CD4-positive, alpha-beta T cell (primary cell): ENCODE measurements around the gene CARS2. TPM values are rescaled to one million over a fixed set of nuclear protein-coding genes. Genes with fewer than 3 reads are reported as not detected.
A peak's percentile ranks its signal among the peaks of the same experiment; 100 is the strongest.

ENCODE experiments used
- ATAC-seq: fragments of 200-7000 bp; cut with Tn5 transposase; one replicate; pipeline ENCODE4 v1.10.0; 2022; ENCODE audit warnings: mild to moderate bottlenecking; ENCODE audit not compliant: poor library complexity
- CTCF ChIA-PET: fragments of 350-600 bp; sonication (Branson Sonifier 250); formaldehyde crosslinking; loops from one replicate; lab custom pipeline; 2021; ENCODE audit warnings: antibody characterized with exemption, inconsistent platforms; lab: Charles Lee
- POLR2A ChIA-PET: fragments of 350-600 bp; sonication (Branson Sonifier 250); formaldehyde crosslinking; loops from one replicate; lab custom pipeline; 2021; ENCODE audit warnings: antibody characterized with exemption, inconsistent platforms; lab: Charles Lee
- DNase-seq, 14 experiments: peaks; one replicate each; pipeline ENCODE4 v3.0.0-alpha.2; 2013 to 2020; ENCODE audit warnings: mixed read lengths in 2 of 14
- H3K27ac ChIP-seq, 2 donors: one replicate each; pipeline versions ENCODE4 v1.5.1 to v1.7.0; 2013; ENCODE audit warnings: low read length in 2 of 2, low read depth in 1 of 2, mild to moderate bottlenecking in 1 of 2
- H3K27me3 ChIP-seq, 2 experiments: 1 replicate in 1 of 2; 2 replicates in 1 of 2; pipeline versions ENCODE4 v1.6.1 to v1.7.0; 2013; ENCODE audit warnings: low read length in 2 of 2, control low read depth in 1 of 2, mild to moderate bottlenecking in 1 of 2, moderate library complexity in 1 of 2; ENCODE audit not compliant: insufficient read depth in 2 of 2, control insufficient read depth in 1 of 2
- H3K36me3 ChIP-seq: one replicate; pipeline ENCODE4 v1.6.1; 2013; ENCODE audit warnings: low read length, control low read depth; ENCODE audit not compliant: insufficient read depth
- H3K4me1 ChIP-seq: one replicate; pipeline ENCODE4 v1.6.1; 2013; ENCODE audit warnings: low read length, control low read depth; ENCODE audit not compliant: insufficient read depth
- H3K4me3 ChIP-seq: one replicate; pipeline ENCODE4 v1.5.1; 2013; ENCODE audit warnings: mild to moderate bottlenecking, low read length, moderate library complexity
- H3K9me3 ChIP-seq, 2 experiments: 1 replicate in 1 of 2; 2 replicates in 1 of 2; pipeline versions ENCODE4 v1.6.1 to v1.7.0; 2013; ENCODE audit warnings: low read length in 2 of 2, mild to moderate bottlenecking in 2 of 2, control low read depth in 1 of 2, moderate library complexity in 1 of 2; ENCODE audit not compliant: control insufficient read depth in 1 of 2, insufficient read depth in 1 of 2
- H3K27ac Mint-ChIP-seq: one replicate; pipeline ENCODE4 v1.8.0; 2020; ENCODE audit warnings: mixed read lengths
- H3K27me3 Mint-ChIP-seq: one replicate; pipeline ENCODE4 v1.8.0; 2021; ENCODE audit warnings: mixed read lengths
- H3K36me3 Mint-ChIP-seq: one replicate; pipeline ENCODE4 v1.8.0; 2021; ENCODE audit warnings: low read depth, mixed read lengths
- H3K4me1 Mint-ChIP-seq: one replicate; pipeline ENCODE4 v1.8.0; 2021; ENCODE audit warnings: low read depth, mixed read lengths
- H3K4me3 Mint-ChIP-seq: one replicate; pipeline ENCODE4 v1.8.0; 2020; ENCODE audit warnings: mild to moderate bottlenecking, mixed read lengths
- H3K9me3 Mint-ChIP-seq: one replicate; pipeline ENCODE4 v1.8.0; 2020; ENCODE audit warnings: mixed read lengths
- intact Hi-C, 2 experiments: fragments of 100-400 bp; cut with DNase I in 1 of 2; cut with micrococcal nuclease in 1 of 2; formaldehyde crosslinking; loops; one replicate each; pipeline versions ENCODE4 v1.15.1 to v1.9.0; 2023 to 2025; cut with DNase I, micrococcal nuclease
- total RNA-seq, 174 experiments: library from RNA in 2 of 174; stranded (reverse) in 2 of 174; gene quantifications; one replicate each; pipeline ENCODE4 v1.2.3 and lab custom pipeline; 2021 to 2026
- TF ChIP-seq, protein P1 (sequence below): fragments of 200-600 bp; IDR thresholded peaks from one replicate; pipeline ENCODE4 v1.8.0; 2022; ENCODE audit warnings: antibody characterized with exemption, mild to moderate bottlenecking

Gene CARS2
- total RNA-seq, 2 experiments from 2014 or later, result 50.2 to 56.5 TPM

DNA sequence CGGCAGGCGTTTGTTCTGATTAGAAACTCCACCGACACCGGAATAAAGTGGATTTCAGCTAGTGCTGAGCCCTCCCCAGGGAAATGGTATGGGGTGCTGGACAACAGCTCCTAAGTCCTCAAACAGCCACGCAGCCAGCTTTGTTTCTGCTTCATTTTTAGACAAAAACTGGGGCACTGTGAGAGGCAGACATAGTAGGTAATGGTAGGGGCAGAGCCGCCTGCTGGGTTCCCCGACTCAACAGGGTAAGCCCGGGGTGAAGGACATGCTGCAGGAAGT lies 39.7 kb downstream of the CARS2 start:
- peaks cover 7% of the 10 kb centered on the region for H3K4me1 Mint-ChIP-seq
- no peak overlapping the region for H3K27ac Mint-ChIP-seq
- H3K27ac ChIP-seq, result no peak overlapping the region
- H3K36me3 ChIP-seq, result peaks cover 70% of the 10 kb centered on the region
- CTCF ChIA-PET, result no interaction called here
- DNase-seq (no peak), ATAC-seq (no peak)
- intact Hi-C loops, result no loop called here
- H3K4me3 ChIP-seq, result no peak overlapping the region
- TF ChIP-seq, protein P1, sequence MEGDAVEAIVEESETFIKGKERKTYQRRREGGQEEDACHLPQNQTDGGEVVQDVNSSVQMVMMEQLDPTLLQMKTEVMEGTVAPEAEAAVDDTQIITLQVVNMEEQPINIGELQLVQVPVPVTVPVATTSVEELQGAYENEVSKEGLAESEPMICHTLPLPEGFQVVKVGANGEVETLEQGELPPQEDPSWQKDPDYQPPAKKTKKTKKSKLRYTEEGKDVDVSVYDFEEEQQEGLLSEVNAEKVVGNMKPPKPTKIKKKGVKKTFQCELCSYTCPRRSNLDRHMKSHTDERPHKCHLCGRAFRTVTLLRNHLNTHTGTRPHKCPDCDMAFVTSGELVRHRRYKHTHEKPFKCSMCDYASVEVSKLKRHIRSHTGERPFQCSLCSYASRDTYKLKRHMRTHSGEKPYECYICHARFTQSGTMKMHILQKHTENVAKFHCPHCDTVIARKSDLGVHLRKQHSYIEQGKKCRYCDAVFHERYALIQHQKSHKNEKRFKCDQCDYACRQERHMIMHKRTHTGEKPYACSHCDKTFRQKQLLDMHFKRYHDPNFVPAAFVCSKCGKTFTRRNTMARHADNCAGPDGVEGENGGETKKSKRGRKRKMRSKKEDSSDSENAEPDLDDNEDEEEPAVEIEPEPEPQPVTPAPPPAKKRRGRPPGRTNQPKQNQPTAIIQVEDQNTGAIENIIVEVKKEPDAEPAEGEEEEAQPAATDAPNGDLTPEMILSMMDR, result no peak
- H3K36me3 Mint-ChIP-seq, result peaks cover 88% of the 10 kb centered on the region
- no peaks in the 10 kb centered on the region for H3K27me3 Mint-ChIP-seq
- no peaks in the 10 kb centered on the region for H3K27me3 ChIP-seq
- POLR2A ChIA-PET, result no interaction called here
- no peaks in the 10 kb centered on the region for H3K4me1 ChIP-seq
- peaks cover 0 to 5% of the 10 kb centered on the region in 2 experiments for H3K9me3 ChIP-seq
- no peaks in the 10 kb centered on the region for H3K9me3 Mint-ChIP-seq
- no peak overlapping the region for H3K4me3 Mint-ChIP-seq

DNA sequence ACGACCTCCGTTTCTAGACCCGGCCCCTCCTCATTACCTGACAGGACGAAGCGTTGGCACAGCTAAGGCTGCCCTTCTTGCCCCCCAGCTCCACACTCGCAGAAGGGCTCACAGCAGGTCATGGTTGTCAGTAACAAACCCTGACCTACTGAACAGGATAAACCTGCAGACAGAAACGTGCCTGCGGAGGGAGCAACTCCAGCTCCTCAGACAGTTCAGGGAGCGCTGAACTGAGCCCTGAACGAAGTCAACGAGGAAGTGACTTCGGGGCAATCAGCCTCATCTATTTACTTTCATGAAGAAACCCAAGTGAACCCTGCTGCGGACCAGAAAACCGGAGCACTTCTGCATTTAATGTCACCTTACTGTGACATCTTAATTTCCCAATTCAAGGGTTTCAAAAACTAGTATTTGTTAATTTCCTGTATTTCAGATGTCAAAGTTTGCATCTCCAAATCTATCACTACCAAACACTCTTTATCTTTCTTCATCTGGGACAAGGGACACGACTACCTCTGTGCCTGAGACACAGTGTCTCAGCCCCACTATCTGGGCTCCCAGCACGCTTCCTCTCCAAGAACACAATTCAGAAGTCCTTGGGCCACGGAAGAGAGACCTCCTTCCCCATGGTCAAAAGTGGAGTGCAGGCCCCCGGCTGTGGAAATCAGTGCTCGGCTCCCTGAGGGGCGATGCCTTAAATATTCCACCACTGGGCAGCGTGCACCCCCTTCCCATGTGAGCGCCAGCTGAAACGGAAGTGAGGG lies 40.2 kb downstream of the CARS2 start:
- Mint-ChIP-seq H3K27me3 (no peaks in the 10 kb centered on the region), H3K9me3 (no peaks in the 10 kb centered on the region), H3K4me3 (no peak overlapping the region), H3K27ac (no peak overlapping the region), H3K36me3 (peaks cover 88% of the 10 kb centered on the region), H3K4me1 (peaks cover 1% of the 10 kb centered on the region)
- ATAC-seq, result no peak
- TF ChIP-seq, protein P1, result no peak
- Histone ChIP-seq H3K4me3 (no peak overlapping the region), H3K27me3 (no peaks in the 10 kb centered on the region), H3K4me1 (no peaks in the 10 kb centered on the region), H3K9me3 (peaks cover 0 to 5% of the 10 kb centered on the region in 2 experiments), H3K27ac (no peak overlapping the region), H3K36me3 (peaks cover 73% of the 10 kb centered on the region)
- DNase-seq, result peak in 3 of 14 experiments; percentile 22 to 34 (median 33)
- intact Hi-C loops, result no loop called here
- CTCF ChIA-PET, result no interaction called here
- POLR2A ChIA-PET, result no interaction called here

DNA sequence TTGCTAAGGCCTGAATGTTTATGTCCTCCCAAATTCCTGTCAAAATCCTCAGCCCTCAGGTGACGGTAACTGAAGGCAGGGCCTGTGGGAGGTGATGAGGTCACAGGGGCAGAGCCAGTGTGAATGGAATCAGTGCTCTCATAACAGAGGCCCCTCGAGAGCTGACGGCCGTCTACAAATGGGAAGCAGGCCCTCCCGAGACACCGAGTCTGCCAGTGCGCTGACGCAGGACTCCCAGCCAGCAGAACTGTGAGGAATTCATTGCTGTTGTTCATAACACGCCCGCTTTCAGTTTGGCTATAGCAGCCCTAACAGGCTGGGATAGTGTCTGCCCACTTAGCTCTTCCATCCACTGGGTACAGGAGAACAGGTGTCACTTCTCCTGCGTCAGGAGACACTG lies 41.2 kb downstream of the CARS2 start:
- ChIA-PET POLR2A (no interaction called here), CTCF (no interaction called here)
- no peak overlapping the region for H3K4me3 Mint-ChIP-seq
- no peaks in the 10 kb centered on the region for H3K4me1 ChIP-seq
- no peaks in the 10 kb centered on the region for H3K27me3 ChIP-seq
- no peak overlapping the region for H3K27ac ChIP-seq
- no peak for ATAC-seq
- peaks cover 0 to 5% of the 10 kb centered on the region in 2 experiments for H3K9me3 ChIP-seq
- H3K36me3 Mint-ChIP-seq, result peaks cover 94% of the 10 kb centered on the region
- H3K4me1 Mint-ChIP-seq, result peaks cover 6% of the 10 kb centered on the region
- intact Hi-C loops, result no loop called here
- TF ChIP-seq, protein P1, result no peak
- H3K36me3 ChIP-seq, result peaks cover 72% of the 10 kb centered on the region
- H3K9me3 Mint-ChIP-seq, result peaks cover 4% of the 10 kb centered on the region
- no peak overlapping the region for H3K4me3 ChIP-seq
- DNase-seq, result no peak
- no peak overlapping the region for H3K27ac Mint-ChIP-seq
- H3K27me3 Mint-ChIP-seq, result no peaks in the 10 kb centered on the region
